ENCODE data around the gene NELFA. TPM values are rescaled to one million over a fixed set of nuclear protein-coding genes. Genes with fewer than 3 reads are reported as not detected.
"Not testable (repeated sequence)": the region's sequence is repeated elsewhere in the genome, so short reads cannot be mapped to it uniquely, and the experiment has no call there.

NELFA gene
- polyA plus RNA-seq, 1 donor (not counting 4 experiments of a cell fraction or from before 2014, with no cell fraction given) = 9.9 TPM

GRCh38 chr4:2036327-2036726 is 27.6 kb upstream of the NELFA start:
- H2AFZ ChIP-seq (ENCODE audit: control insufficient read depth, low read length) = no peak overlapping the region
- no peak overlapping the region for H3K27ac ChIP-seq (ENCODE audit: control insufficient read depth, insufficient read depth, low read length)
- TF ChIP-seq CTCF (optimal IDR thresholded peaks at IDR 0.05 in 1 of 3, IDR thresholded peaks at IDR 0.05 in 1 of 3, conservative IDR thresholded peaks at IDR 0.05 in 1 of 3; ENCODE audit: extremely low read depth in 1 of 3, insufficient read depth in 2 of 3, low read length in 3 of 3) (no peak), EZH2 (IDR thresholded peaks at IDR 0.05; ENCODE audit: low read length) (no peak)
- H3K9me3 ChIP-seq (ENCODE audit: control insufficient read depth, low read depth, low read length) = no peaks in the 10 kb centered on the region
- H3K79me2 ChIP-seq (ENCODE audit: control insufficient read depth, insufficient read depth, low read length) = no peaks in the 10 kb centered on the region
- H3K9me1 ChIP-seq (ENCODE audit: control insufficient read depth, extremely low read depth, insufficient read depth, low read length) = no peaks in the 10 kb centered on the region
- DNase-seq (ENCODE audit: low read depth, low spot score) = no peak
- no peak for FAIRE-seq
- no peak overlapping the region for H3K9ac ChIP-seq (ENCODE audit: control insufficient read depth, extremely low read depth, insufficient read depth, low read length)
- no peak overlapping the region for H3K4me3 ChIP-seq (ENCODE audit: control insufficient read depth in 2 of 3, extremely low read depth in 1 of 3, insufficient read depth in 2 of 3, low read depth in 1 of 3, low read length in 3 of 3)
- H3K27me3 ChIP-seq (ENCODE audit: control insufficient read depth, extremely low read depth, insufficient read depth, low read length) = peaks cover 26% of the 10 kb centered on the region
- dilution Hi-C loops (cut with MboI; ENCODE audit: extremely low pct_ligation_motif_present, low sequenced_read_pairs) = no loop called here
- no peaks in the 10 kb centered on the region for H3K4me1 ChIP-seq (ENCODE audit: control insufficient read depth, extremely low read depth, insufficient read depth, low read length)
- no peaks in the 10 kb centered on the region for H4K20me1 ChIP-seq (ENCODE audit: control insufficient read depth, extremely low read depth, insufficient read depth, low read length)
- no peak overlapping the region for H3K4me2 ChIP-seq (ENCODE audit: control insufficient read depth, extremely low read depth, insufficient read depth, low read depth, low read length)
- H3K36me3 ChIP-seq (ENCODE audit: control insufficient read depth in 2 of 2, extremely low read depth in 1 of 2, insufficient read depth in 2 of 2, low read length in 2 of 2) = no peaks in the 10 kb centered on the region

GRCh38 chr4:2031161-2031560 is 22.4 kb upstream of the NELFA start:
- H3K9me3 ChIP-seq (ENCODE audit: control insufficient read depth, low read depth, low read length); DNase-seq (ENCODE audit: low read depth, low spot score); H4K20me1 ChIP-seq (ENCODE audit: control insufficient read depth, extremely low read depth, insufficient read depth, low read length); H3K79me2 ChIP-seq (ENCODE audit: control insufficient read depth, insufficient read depth, low read length); FAIRE-seq; H3K27me3 ChIP-seq (ENCODE audit: control insufficient read depth, extremely low read depth, insufficient read depth, low read length); H3K9me1 ChIP-seq (ENCODE audit: control insufficient read depth, extremely low read depth, insufficient read depth, low read length); H3K4me1 ChIP-seq (ENCODE audit: control insufficient read depth, extremely low read depth, insufficient read depth, low read length); H3K9ac ChIP-seq (ENCODE audit: control insufficient read depth, extremely low read depth, insufficient read depth, low read length); H3K36me3 ChIP-seq (ENCODE audit: control insufficient read depth in 2 of 2, extremely low read depth in 1 of 2, insufficient read depth in 2 of 2, low read length in 2 of 2); dilution Hi-C loops (cut with MboI; ENCODE audit: extremely low pct_ligation_motif_present, low sequenced_read_pairs); H3K4me2 ChIP-seq (ENCODE audit: control insufficient read depth, extremely low read depth, insufficient read depth, low read depth, low read length); H3K27ac ChIP-seq (ENCODE audit: control insufficient read depth, insufficient read depth, low read length); H2AFZ ChIP-seq (ENCODE audit: control insufficient read depth, low read length); H3K4me3 ChIP-seq (ENCODE audit: control insufficient read depth in 2 of 3, extremely low read depth in 1 of 3, insufficient read depth in 2 of 3, low read depth in 1 of 3, low read length in 3 of 3): not testable (repeated sequence)

GRCh38 chr4:2027120-2027519 is 18.3 kb upstream of the NELFA start:
- peaks cover 17% of the 10 kb centered on the region for H3K27me3 ChIP-seq (ENCODE audit: control insufficient read depth, extremely low read depth, insufficient read depth, low read length)
- FAIRE-seq; H4K20me1 ChIP-seq (ENCODE audit: control insufficient read depth, extremely low read depth, insufficient read depth, low read length); H3K4me1 ChIP-seq (ENCODE audit: control insufficient read depth, extremely low read depth, insufficient read depth, low read length); H3K79me2 ChIP-seq (ENCODE audit: control insufficient read depth, insufficient read depth, low read length); H3K4me2 ChIP-seq (ENCODE audit: control insufficient read depth, extremely low read depth, insufficient read depth, low read depth, low read length); H3K4me3 ChIP-seq (ENCODE audit: control insufficient read depth in 2 of 3, extremely low read depth in 1 of 3, insufficient read depth in 2 of 3, low read depth in 1 of 3, low read length in 3 of 3); H3K9ac ChIP-seq (ENCODE audit: control insufficient read depth, extremely low read depth, insufficient read depth, low read length); H3K9me1 ChIP-seq (ENCODE audit: control insufficient read depth, extremely low read depth, insufficient read depth, low read length); H3K36me3 ChIP-seq (ENCODE audit: control insufficient read depth in 2 of 2, extremely low read depth in 1 of 2, insufficient read depth in 2 of 2, low read length in 2 of 2); H3K9me3 ChIP-seq (ENCODE audit: control insufficient read depth, low read depth, low read length); H3K27ac ChIP-seq (ENCODE audit: control insufficient read depth, insufficient read depth, low read length); H2AFZ ChIP-seq (ENCODE audit: control insufficient read depth, low read length); dilution Hi-C loops (cut with MboI; ENCODE audit: extremely low pct_ligation_motif_present, low sequenced_read_pairs); DNase-seq (ENCODE audit: low read depth, low spot score): not testable (repeated sequence)

All from keratinocyte (primary cell).